Esophagus squamous epithelium (tissue), 5 donors: ENCODE results near the gene FOXE3. TPM values are rescaled to one million over a fixed set of nuclear protein-coding genes. Genes with fewer than 3 reads are reported as not detected.

ENCODE experiments used
- DNase-seq: peaks from one replicate; lab custom pipeline; 2025; lab: John Stamatoyannopoulos, UW
- H3K27ac ChIP-seq, 4 donors: fragments of 200-600 bp; sonication (generic); one replicate each; pipeline ENCODE4 v1.5.1; 2016 to 2019; ENCODE audit warnings: mild to moderate bottlenecking in 1 of 4
- H3K27me3 ChIP-seq, 4 donors: fragments of 200-600 bp; sonication (generic); 1 replicate in 3 of 4; 2 replicates in 1 of 4; pipeline versions ENCODE4 v1.5.1 to v1.6.0; 2017 to 2021; ENCODE audit warnings: antibody characterized with exemption in 1 of 4
- H3K36me3 ChIP-seq, 3 donors: fragments of 200-600 bp; sonication (generic); one replicate each; pipeline ENCODE4 v1.5.1; 2016 to 2019
- H3K4me1 ChIP-seq, 3 donors: fragments of 200-600 bp; sonication (generic); one replicate each; pipeline ENCODE4 v1.5.1; 2017 to 2019
- H3K4me3 ChIP-seq, 4 donors: fragments of 200-600 bp; sonication (generic); 1 replicate in 3 of 4; 2 replicates in 1 of 4; pipeline ENCODE4 v1.5.1; 2016 to 2019; ENCODE audit warnings: mild to moderate bottlenecking in 2 of 4, moderate library complexity in 1 of 4
- H3K9me3 ChIP-seq, 3 donors: fragments of 200-600 bp; sonication (generic); one replicate each; pipeline ENCODE4 v1.5.1; 2016 to 2019
- POLR2A ChIP-seq, 4 donors: fragments of 450-650 bp; IDR thresholded peaks; one replicate each; pipeline ENCODE4 v1.6.1; 2017; ENCODE audit warnings: antibody characterized with exemption in 4 of 4, mild to moderate bottlenecking in 4 of 4, moderate library complexity in 3 of 4
- WGBS, 2 donors: methylation state at CpG; one replicate each; pipeline ENCODE4 v1.1.5; 2018; 5-methylcytosine and 5-hydroxymethylcytosine counted together
- intact Hi-C: fragments of 100-400 bp; cut with DNase I; formaldehyde crosslinking; loops from one replicate; pipeline ENCODE4 v1.15.0; 2022
- total RNA-seq, 4 donors: library from RNA; depleted of rRNA; stranded (reverse); fragments of >200 nt; gene quantifications; one replicate each; pipeline ENCODE4 v1.1.0, GENCODE V29; 2016
- TF ChIP-seq, protein P1 (sequence below), 6 experiments: fragments of 450-650 bp in 4 of 6; fragments of 200-600 bp in 2 of 6; sonication (generic) in 2 of 6; IDR thresholded peaks; one replicate each; pipeline ENCODE4 v1.5.1; 2016 to 2019; ENCODE audit warnings: antibody characterized with exemption in 6 of 6, mild to moderate bottlenecking in 4 of 6, moderate library complexity in 4 of 6
- donor health status: DM: yes; HTN: yes; CAD: no.

The FOXE3 gene
- total RNA-seq, 4 donors from 2014 or later = not detected

DNA sequence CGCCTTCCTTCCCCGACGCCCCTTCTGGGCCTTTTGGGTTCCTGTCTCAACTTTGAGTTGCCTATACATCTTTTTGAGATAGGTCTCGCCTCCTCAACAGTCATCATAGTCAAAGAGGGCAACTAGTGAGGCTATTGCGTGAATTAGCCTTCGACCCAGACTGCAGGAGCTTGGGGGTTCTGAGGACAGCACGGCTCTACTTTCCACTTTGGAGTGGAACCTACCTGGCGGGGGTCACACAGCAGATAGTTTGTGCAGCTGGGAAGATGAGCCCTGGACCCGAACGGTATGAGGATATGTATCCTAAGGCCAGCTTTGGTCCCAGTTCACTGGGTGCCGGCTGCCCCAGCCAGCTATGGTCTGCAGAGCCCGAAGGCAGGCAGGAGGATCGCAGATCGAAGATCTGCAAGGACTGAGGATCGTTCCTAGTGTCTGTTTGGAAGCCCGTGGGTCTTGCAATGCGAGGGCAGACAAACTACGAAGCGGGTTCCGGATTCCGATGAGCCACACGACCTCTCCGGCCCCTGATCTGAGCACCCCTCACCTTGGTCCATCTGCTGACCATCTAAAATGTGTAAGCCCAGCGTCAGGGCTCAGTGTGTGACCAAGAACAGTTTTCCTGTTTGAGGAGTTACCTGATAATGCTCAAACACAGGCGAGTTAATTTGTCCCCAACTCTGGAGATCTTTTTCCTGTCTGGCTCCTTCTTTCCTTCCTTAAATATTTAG is 29.9 kb downstream of the FOXE3 start:
- intact Hi-C loops = no loop called here
- TF ChIP-seq, protein P1, sequence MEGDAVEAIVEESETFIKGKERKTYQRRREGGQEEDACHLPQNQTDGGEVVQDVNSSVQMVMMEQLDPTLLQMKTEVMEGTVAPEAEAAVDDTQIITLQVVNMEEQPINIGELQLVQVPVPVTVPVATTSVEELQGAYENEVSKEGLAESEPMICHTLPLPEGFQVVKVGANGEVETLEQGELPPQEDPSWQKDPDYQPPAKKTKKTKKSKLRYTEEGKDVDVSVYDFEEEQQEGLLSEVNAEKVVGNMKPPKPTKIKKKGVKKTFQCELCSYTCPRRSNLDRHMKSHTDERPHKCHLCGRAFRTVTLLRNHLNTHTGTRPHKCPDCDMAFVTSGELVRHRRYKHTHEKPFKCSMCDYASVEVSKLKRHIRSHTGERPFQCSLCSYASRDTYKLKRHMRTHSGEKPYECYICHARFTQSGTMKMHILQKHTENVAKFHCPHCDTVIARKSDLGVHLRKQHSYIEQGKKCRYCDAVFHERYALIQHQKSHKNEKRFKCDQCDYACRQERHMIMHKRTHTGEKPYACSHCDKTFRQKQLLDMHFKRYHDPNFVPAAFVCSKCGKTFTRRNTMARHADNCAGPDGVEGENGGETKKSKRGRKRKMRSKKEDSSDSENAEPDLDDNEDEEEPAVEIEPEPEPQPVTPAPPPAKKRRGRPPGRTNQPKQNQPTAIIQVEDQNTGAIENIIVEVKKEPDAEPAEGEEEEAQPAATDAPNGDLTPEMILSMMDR (IDR thresholded peaks at IDR 0.05) = no peak
- TF ChIP-seq POLR2A (IDR thresholded peaks at IDR 0.05) = no peak
- H3K27me3 ChIP-seq = peaks cover 36 to 100% (median 49%) of the 10 kb centered on the region in 4 donors
- peaks cover 6 to 28% (median 12%) of the 10 kb centered on the region in 3 donors for H3K4me1 ChIP-seq
- H3K36me3 ChIP-seq = no peaks in the 10 kb centered on the region
- H3K4me3 ChIP-seq = no peak overlapping the region
- 17 to 31% methylated on average over 2 to 12 of the region's 25 CpGs for WGBS, 2 donors
- no peak for DNase-seq
- no peaks in the 10 kb centered on the region for H3K9me3 ChIP-seq
- no peak overlapping the region for H3K27ac ChIP-seq

DNA sequence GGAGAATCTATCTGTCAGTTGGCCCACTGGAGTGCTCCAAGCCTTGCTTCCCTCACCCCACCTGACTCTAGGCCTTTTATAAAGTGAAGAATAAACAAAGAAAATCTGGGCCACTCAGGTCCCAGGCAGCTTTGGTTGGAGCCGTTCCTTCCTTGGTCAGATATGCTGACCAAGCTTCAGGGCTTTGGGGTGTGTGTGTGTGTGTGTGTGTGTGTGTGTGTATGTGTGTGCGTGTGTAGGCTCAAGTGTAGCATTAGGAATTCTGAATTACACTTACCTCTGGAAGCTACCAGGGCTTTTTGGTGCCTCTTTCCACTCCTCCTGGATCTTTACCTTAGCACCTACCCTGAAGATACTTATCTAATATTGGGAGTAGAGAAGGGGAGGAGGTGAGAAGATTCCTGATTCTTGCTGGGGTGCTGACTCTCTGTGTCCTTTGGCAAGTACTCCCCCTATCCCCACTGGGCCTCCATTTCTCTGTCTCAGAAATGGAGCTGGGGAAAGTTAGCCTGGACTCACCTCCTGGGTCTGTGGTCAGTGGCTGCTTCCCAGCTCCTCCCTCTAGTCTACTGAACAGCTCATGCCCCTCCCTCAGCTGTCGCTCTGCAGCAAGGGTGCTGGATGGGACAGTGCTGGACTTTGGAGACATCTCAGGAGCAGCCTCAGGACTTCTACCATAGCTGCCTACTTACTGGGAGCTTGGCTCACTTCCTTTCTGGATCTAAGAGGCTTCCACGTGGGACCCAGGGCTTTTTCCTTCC is 32.6 kb downstream of the FOXE3 start:
- Histone ChIP-seq H3K36me3 (no peaks in the 10 kb centered on the region), H3K4me3 (no peak overlapping the region), H3K9me3 (no peaks in the 10 kb centered on the region), H3K27ac (no peak overlapping the region), H3K4me1 (peaks cover 6 to 27% (median 12%) of the 10 kb centered on the region in 3 donors), H3K27me3 (peaks cover 32 to 100% (median 41%) of the 10 kb centered on the region in 4 donors)
- TF ChIP-seq POLR2A (IDR thresholded peaks at IDR 0.05) = no peak
- TF ChIP-seq, protein P1 (IDR thresholded peaks at IDR 0.05) = no peak
- DNase-seq = no peak
- intact Hi-C loops = no loop called here
- WGBS, 2 donors = 50 to 71% methylated on average over 2 of the region's 4 CpGs

DNA sequence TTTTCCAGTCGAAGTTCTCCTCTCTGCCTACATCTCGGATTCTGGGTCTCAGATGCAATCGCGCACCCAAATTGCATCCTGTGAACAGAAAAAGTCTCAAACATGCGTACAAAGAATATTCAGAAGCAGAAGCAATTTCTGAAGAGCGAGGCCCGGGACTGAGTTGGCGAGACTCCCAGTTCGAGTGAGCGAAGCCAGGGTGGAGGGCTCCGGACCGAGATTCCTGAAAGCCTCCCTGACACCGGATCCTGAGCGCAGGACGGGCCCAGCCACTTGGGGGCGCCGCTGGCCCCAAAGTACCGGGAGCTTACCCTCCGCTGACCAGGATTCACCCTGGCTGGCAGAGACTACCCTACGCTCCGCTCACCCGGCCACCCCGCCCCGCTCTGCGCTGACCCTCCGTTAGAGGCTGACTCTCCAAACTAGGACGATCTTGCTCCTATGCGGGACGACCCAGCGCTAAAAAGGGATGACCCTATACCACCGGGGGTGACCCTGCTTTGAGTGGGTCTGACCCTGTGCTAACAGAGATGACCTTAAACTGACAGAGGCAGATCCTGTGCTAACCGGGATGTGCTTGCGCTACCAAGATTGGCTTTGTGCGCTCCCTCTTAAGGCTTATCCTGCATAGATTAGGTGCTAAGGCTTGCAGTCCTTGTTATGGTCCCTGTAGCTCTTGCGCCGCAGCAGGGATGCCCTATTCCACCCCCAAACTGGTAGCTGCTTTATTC is 33.9 kb downstream of the FOXE3 start:
- no peak for DNase-seq
- intact Hi-C loops = no loop called here
- H3K9me3 ChIP-seq = no peaks in the 10 kb centered on the region

DNA sequence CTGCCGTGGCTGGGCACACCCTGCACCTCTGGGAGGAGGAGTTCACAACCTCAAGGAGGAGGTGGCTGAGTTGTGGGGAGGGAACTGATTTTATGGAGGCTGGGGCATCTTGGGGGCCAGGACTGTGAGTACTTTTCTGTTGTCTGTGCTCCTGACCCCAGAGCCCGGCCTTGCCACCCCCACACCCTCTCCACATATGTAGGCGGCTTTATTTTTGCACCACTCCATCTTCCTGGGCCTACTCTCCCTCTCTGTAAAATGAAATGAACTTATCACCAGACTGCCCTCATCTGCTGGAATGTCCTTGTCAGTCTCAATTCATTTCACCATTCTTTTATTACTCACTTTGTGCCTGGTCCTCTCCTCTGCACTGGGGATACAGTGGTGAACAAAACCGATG is 34.5 kb downstream of the FOXE3 start:
- no peak overlapping the region for H3K4me3 ChIP-seq
- H3K4me1 ChIP-seq = peaks cover 0 to 11% (median 0%) of the 10 kb centered on the region in 3 donors
- TF ChIP-seq POLR2A (IDR thresholded peaks at IDR 0.05) = no peak
- TF ChIP-seq, protein P1 (IDR thresholded peaks at IDR 0.05) = no peak
- H3K9me3 ChIP-seq = no peaks in the 10 kb centered on the region
- 50 to 65% methylated on average over 4 of the region's 4 CpGs for WGBS, 2 donors
- no peak overlapping the region for H3K27ac ChIP-seq
- DNase-seq = no peak
- H3K27me3 ChIP-seq = peaks cover 13 to 99% (median 23%) of the 10 kb centered on the region in 4 donors
- intact Hi-C loops = no loop called here
- H3K36me3 ChIP-seq = no peaks in the 10 kb centered on the region

More for the DNA sequence above, 33.9 kb downstream of the FOXE3 start:
- Histone ChIP-seq H3K4me1 (peaks cover 0 to 14% (median 3%) of the 10 kb centered on the region in 3 donors), H3K36me3 (no peaks in the 10 kb centered on the region), H3K27me3 (peaks cover 19 to 100% (median 29%) of the 10 kb centered on the region in 4 donors), H3K27ac (no peak overlapping the region), H3K4me3 (no peak overlapping the region)
- WGBS, 2 donors = 20 to 24% methylated on average over 21 to 27 of the region's 36 CpGs
- no peak for TF ChIP-seq POLR2A (IDR thresholded peaks at IDR 0.05)
- TF ChIP-seq, protein P1 (IDR thresholded peaks at IDR 0.05) = peak in 4 of 6 experiments; percentile 32 to 41 (median 34)
